SU-DHL-6 (cell line): Measurements from ENCODE around the gene COPG1.

Experiments used
- CTCF ChIP-seq: fragments of 200-600 bp; sonication (generic); IDR thresholded peaks from one replicate; pipeline ENCODE4 v1.5.1; 2017; ENCODE audit warnings: antibody characterized with exemption, mild to moderate bottlenecking, low read length, moderate library complexity; ENCODE audit not compliant: insufficient read depth, poor library complexity, severe bottlenecking
- EZH2phosphoT487 ChIP-seq: fragments of 200-600 bp; sonication (generic), shearing (Covaris generic); conservative IDR thresholded peaks from 2 replicates; pipeline ENCODE4 v1.6.1; 2018; ENCODE audit warnings: mild to moderate bottlenecking, antibody characterized with exemption, low read length, moderate library complexity, mixed read lengths

- no peak for TF ChIP-seq CTCF
- no peak for TF ChIP-seq EZH2phosphoT487
These were observed 28.4 kb downstream of the COPG1 start for GRCh38 chr3:129277829-129278271.
